CD4-positive, alpha-beta T cell treated with Interleukin-4 for 4 hours (primary cell): ENCODE measurements around the gene MGAT5.

Experiments used
- DNase-seq: peaks from one replicate; pipeline ENCODE4 v3.0.0-alpha.2; 2020

MGAT5 gene

DNA sequence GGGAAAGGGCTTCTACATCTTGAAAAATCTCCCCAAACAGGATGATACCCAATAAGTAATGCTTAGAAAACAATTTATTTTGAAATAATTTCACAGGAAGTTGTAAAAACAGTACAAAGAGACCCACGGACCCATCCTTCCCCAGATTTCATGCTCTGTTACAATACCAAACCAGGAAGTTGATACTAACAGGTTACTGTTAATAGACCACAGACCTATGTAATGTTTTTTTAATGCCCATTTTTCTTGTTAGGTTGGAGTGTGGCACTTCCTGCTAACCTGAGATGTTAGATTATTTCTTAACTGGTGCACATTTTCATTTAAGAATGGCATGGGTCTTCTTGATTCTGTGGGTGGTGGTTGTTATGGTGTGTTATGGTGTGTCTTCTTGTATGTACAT, 21.4 kb upstream of the MGAT5 start:
- DNase-seq: peak; percentile 55

DNA sequence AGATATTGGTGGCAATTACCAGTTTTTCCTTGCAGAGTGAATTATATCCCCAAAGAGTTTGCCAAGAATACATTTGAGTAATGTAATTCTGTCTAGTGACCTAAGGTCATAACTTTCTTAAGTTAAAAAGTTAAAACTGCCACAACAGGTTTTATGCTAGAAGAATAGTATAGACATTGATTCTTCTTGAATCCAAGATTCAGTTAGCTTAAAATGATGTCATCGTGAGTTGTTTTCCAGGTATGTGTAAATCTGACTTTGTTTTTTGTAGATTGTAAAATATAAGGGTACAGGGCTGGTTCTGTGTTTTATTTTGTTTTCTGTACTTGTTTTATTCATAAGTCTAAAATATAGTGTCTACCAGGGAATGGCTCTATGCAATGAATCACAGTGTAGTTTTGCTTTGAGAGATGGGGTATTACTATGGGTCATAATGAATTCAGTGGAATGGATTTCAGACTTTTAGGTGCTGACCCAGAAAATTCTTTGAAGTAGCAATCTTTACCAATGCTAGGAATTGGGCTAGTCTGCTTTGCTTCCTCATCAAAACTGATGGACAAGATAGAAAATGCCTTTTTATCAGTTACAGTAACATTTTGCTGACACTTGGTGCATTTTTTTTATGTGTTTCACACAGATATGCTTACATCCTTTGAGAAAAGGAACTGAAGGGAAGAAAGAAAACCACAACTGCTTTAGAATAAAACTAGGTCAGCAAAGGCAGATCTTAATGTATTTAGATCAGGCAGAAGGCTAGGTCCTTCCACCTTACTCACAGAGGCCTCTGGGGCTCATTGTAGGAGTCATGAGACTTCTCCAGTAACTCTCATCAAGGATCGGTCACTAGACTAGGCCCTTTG, 20.8 kb upstream of the MGAT5 start:
- peak; percentile 83 for DNase-seq

DNA sequence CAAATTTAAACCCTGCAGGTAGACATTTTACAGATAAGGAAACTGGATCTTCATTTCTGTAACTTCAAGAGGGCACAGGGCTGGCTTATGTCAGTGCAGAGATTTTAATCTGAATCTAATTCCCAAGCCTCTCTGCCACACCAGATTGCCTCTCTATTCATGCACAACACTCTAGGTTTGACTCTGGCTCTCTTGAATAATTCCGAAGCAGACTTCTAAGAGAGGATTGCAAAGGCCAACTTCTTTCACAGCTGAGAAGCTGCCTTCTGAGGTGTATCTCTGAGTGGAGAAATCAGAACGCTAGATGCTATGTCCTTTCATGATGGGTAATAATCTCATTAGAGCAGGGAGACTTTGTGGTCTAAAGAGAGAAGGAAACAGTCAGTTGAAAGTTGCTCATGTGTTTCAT, 20.1 kb upstream of the MGAT5 start:
- DNase-seq: no peak

DNA sequence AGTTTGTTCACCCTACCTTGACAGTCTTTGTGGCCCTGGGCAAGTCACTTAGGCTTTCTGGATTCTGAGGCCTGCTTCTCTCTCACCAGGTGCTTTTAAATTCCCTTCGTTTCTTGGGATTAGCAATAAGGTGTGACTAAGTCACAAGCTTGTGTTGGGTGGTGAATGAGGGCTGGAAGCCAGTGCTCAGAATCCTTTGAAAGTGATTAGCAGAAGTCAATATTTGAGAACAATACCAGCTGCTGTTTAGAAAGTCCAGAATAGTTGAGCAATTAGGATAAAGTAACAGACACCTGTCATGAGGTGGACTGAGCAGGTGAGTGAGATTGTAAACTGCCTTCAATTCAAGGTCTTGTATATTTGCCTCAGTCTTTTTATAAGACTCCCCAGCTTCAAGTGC, 19.3 kb upstream of the MGAT5 start:
- DNase-seq: no peak

DNA sequence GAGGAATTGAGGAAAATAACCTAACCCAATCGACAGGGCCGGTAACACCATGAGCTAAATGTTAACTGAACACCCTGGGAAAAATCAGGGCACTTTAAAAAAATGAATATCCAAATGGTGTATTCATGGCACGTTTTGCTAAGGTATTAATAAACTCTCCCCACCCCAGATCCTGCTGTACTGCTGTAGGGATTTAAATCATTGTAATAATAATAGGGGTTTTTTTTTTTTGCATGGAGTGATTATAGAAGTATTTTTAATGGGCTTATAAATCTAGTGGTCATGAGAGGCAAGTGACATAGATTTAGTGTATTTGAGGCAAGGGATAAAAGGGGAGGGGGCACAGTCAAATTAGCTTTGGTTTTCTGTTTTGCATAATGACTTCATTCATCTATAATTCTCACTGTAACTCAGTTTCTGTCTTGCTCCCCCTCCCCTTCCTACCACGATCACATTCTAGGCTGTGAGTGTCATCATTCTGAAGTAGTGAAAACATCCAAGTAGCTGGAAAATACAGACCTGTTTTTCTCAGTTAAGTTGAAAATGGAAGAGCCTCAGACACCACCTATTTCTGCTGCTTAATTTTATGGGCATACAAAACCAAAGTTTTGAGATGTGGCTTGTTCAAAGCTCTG, 18.2 kb upstream of the MGAT5 start:
- DNase-seq: peak; percentile 39

DNA sequence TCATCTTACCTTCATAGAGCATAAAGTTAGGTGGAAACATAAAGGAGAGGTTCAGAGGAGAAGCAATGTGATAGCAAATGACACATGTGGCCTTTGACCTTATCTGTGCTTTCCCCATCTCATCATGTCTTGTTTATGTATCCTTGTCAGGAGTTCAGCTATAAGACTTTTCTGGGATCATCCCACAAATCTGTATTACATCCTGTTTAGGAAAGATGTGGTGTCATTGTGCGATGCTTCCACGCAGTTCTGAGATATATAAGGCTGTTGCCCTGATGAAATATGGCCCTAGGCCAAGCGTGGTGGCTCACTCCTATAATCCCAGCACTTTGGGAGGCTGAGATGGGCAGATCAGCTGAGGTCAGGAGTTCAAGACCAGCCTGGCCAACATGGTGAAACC, 15.5 kb upstream of the MGAT5 start:
- DNase-seq: no peak

DNA sequence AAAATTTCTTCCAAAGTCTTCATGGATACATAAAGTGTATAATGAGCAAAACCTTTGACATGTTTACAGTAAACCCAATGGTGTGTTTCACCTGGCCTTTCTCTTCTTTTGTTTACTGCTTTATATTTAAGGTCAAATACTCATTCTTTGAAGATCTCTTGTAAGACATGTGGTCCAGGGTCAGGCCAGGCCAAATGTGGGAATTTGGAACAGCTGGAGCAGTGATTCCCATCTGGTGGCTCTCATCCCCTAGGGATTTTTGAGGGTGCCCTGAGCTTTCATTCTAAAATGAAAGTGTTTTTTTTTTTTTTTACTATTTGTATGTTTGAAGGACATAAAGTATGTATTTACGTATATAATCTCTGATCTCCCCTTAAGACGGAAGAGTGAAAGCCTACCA, 13.8 kb upstream of the MGAT5 start:
- DNase-seq: no peak

DNA sequence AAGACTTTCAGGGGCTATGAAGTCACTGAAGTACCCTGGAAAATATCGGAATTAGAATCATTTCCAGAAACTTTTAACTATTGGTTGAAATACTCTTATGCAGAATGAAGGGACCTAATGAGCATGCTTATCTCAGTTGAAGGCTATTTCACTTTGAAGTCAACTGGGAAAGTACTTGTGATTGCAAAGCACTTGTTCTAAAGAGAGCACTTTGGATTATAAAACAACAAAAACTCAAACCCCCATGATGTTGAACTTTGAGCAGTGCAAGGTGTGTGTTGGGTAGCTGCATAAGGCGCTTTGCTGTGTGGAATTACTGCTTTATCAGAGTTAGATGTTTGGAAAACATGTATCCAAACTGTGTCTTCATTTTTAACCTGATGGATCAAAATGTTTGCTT, 12.0 kb upstream of the MGAT5 start:
- DNase-seq: no peak

DNA sequence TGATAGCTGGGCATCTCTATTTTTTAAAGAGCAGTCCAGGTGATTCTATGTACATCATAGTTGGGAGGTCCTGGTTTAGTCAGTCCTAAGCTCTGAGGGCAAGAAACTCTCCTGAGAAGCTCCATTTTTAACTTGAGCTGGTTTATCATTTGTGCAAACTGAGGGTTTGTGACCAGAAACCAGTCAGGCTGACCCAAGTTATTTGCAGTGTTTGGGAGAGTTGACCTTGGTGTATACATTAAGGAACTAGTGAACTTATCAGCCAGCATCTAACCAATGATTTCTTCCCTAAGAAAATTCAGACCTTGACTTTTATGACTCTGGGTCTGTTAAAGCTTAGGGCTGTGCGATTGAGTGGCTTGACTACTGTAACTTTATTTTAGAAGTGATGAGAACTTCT, 10.6 kb upstream of the MGAT5 start:
- DNase-seq: no peak

DNA sequence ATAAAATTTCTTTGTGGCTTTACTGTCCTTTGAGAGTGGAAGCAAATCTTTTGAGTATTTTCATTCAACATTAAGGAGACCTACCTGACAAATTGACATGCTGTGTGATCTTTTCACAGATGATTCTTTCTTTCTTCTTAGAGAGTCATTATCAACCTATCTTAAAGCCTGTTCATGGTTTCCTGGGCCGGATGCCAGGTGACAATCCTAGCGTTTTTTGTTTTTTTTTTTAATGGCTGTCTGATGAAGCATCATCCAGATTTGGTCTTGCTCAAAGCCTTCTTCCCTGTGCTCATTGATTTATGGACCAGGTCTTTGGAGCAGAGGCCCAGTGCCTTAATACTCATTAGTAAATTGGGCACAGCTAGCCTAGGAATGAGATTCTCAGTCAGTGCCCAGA, 9.8 kb upstream of the MGAT5 start:
- DNase-seq: peak; percentile 15

DNA sequence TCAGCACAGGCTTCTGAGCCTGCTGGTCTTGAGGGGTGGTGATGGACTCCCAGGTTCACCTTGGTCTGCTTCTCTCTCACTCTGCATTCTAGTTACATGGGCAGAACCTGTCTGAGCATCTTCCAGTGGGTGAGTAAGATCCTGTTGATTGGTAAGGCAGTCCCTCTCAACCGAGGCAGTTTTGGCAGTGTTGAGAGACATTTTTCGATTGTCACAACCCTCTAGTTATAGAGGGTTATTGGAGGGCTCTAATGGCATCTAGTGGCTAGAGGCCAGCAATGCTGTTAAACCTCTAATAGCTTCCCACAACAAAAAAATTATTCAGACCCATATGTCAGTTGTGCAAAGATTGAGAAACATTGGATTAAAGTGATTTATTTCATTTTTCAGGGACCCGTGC, 9.3 kb upstream of the MGAT5 start:
- DNase-seq: peak; percentile 49

DNA sequence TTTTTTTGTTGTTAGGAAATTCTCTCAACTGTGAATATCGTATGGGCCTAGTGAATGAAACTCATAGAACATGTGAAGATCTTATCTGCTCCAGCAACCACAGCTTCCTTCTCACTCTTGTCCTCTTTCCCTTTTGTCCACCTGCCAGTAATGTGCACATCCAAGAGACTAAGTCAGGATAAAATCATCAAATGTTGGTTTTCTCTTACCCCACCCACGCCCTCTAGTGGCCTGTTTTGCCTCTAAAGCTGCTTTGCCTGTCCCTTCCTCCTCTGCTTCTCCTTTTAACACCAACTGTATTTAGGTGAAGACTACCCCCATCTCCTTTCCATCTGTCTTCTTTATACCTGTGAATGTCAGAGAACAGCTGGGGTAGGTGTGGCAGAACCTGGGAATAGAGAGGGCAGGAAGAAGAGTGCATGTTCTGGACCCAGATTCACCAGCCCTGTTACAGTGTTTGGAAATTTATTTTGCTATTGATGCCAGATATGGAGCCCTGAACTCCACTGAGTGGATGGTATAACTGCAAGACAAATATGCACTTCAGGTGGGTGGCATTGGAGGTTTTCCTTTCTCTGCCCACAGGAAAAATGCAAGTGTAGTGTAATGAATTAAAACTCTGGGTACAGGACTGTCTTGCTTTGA, 8.4 kb upstream of the MGAT5 start:
- DNase-seq: peak; percentile 77

DNA sequence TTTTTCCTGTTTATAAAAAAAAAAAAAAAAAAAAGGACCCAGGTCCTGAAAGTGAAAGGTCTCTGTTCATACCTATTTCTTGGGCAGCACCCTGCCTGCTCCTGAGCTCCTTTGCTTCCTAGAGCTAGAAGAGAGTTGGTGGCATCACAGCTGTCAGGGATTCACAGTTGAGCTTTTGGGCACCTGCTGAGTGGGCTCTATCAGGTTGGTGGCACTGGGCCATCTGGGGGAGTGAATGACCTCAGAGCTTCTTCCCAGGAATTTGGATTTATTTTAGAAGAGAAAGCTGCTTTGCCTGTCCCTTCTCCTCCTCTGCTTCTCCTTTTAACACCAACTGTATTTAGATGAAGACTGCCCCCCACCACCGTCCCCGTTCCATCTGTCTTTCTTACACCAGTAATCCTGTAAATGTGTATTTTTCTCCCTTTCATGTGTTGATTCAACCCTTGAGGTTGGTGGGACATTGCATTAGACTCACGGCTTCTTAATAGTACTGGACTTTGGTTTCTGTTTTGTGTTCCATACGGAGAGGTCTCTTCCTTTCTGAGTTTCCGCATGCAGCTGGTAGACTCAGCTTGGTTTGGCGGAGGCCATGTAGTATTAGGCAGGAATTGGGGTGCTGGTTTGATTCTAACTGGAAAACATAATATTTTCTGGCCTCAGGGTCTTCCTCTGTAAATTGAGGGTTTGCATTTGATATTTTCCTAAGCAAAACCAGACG, 7.6 kb upstream of the MGAT5 start:
- DNase-seq: no peak

DNA sequence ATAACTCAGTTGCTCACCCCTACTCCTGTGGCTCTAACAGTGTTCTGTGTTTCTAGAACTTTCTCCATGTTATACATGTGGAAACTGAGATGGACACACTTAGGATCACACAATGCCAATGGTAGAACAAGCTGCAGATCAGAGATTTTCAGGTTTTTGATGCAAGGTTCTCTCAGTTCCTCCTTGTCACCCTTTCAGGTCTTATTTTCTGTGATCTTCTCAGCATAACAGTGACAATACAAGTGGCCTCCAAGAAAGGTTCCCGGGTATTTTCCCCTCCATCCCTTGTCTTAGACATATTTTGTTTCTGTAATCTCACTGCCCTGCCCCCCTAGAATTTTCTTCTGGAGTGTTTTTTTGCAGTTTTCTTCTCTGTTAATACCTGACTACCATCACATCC, 6.2 kb upstream of the MGAT5 start:
- no peak for DNase-seq

DNA sequence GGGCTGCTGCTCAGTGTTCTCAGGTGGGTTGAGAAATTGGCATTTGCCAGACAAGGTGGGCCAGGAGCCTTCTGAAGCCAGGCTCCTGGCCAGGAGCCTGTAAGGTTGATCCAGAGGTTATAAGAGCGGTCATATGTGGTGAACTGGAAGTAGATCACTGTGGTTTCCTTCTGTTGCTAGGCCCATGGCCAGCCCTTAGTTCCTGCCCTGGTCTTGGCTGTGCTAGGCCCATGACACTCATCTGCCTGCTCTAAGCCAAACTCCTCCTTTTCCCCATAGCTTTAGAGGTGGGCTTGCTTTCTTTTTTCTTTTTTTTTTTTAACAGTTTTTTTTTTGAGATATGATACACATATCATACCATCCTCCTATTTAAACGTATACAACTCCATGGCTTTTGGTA, 5.0 kb upstream of the MGAT5 start:
- DNase-seq: no peak

DNA sequence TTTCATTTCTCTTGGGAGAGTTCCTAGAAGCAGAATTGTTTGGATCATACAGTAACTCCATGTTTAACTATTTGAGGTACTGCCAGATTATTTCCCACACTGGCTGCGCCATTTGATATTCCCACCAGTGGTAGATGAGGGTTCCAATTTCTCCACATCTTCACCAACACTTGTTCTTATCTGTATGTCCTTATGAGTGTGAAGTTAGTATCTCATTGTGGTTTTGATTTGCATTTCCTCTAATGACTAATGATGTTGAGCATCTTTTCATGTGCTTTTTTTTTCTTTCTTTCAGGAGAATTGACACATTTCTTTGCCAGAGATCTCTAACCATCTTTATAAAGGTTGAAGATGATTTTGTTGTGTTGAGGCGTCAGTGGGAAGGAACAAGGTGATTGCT, 4.1 kb upstream of the MGAT5 start:
- DNase-seq: peak; percentile 58

DNA sequence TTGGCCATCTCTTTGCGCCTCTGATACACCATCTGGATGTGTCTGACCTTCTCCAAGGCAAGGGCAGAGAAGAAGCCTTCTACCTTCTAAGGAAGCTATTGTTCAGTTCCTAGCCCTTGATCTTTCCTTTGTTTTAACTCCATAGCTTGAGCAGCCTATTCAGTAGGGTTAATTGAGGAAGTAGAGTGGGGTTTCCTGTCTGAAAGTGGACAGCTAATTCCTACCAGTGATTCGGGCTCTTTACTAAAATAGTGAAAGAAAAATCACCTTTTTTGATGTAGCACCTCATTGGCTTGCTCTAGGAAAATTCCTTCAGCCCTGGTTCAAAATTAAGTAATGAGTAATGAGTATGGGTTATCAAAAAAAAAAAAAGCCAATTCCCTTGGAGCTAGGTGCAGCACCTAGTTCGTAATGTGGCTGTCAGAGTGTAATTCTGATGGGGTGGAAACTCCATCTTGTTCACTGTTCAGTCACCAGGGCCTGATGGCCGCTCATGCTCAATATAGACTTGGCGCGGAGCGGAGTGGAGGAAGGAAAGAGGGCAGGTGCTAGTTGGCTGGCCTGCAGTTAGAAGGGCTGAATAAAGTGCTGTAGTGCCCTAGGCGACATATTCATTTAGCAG, 2.9 kb upstream of the MGAT5 start:
- no peak for DNase-seq

DNA sequence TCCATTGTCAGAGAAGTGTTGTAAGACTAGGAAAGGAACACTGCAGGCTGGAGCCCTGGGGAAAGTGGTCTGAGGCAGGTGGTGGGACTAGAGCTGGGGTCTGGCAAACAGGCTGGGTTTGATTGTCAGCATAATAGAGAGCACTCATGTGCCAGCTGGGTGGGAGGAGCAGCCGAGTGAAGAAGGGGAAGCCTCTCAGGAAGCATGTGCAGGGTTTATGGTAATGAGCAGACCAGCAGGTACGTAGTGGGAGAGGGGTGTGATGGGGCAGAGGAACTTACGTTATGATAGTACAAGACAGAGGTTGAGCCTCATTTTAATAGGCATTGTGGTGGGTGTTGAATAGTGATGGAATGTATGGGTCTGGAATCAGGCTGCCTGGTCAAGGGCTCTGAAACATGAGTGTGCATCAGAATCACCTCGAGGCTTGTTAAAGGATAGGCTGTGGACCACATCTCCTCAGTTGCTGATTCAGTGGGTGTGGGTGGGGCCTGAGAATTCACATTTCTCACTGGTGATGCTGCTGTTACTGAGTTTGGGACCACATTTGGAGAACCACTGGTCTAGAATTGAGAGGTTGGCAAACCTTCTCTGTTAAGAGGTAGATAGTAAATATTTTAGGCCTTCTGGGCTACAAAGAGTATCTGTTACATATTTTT, 1.7 kb upstream of the MGAT5 start:
- DNase-seq: no peak

DNA sequence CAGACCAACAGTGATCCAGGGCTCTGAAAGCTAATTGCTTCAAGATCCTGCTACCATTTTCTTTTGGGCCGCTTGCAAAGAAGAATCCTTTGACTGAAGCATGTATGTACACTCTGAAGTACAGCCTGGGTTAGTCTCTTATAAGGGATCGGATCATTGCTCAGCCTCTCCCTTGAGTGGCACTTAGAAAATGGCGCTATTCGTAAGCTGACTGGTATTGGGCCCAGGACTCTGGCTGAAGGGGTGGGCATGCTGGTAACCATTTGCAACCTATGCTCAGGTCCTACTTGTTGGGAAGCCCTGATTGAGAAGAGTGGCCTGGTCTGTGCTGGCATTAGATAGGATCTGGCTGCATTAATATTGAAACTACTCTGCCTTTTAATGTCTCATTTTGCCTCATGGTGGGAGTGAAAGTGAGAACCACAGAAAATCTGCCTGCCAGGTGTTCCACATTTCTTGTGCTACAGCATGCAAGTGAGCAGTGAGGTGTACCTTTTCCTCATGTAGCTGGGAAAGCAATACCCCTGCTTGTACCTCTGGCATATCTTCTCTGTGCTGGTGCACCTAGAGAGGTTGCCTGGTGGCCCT, 661 bp upstream of the MGAT5 start:
- no peak for DNase-seq

DNA sequence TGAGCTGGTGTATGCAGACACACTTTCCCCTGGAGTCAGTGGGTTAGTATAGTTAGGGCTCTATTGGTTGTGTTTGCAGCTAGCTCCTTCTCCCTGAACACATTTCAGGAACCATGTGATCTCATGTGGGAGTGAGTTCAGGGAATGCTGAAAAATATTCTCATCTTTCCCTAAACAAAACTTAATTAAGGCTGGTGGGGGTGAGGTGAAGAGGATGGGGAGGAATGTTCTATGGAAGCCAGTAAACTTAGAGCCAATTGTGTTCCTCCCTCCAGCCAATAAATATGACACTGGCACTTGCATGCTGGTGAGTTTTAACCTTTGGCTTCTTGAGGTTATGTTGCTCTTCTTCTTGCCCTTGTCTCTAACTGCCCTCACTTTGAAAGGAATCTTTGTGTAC, 952 bp downstream of the MGAT5 start:
- DNase-seq: no peak

DNA sequence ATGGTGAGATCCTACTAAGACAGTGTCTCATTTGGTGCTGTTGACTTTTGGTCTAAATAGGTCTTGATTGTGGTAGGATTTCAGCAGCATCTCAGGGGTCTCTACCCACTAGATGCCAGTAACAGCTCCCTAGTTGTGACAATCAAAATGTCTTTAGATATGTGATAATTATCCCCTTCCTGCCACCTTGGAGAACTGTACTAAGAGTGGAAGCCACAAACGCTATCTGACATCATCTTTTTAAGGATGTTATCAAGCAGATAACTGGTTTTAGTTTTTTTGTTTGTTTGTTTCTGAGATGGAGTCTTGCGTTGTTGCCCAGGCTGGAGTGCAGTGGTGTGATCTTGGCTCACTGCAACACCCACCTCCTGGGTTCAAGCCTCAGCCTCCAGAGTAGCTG, 3.1 kb downstream of the MGAT5 start:
- DNase-seq: no peak

DNA sequence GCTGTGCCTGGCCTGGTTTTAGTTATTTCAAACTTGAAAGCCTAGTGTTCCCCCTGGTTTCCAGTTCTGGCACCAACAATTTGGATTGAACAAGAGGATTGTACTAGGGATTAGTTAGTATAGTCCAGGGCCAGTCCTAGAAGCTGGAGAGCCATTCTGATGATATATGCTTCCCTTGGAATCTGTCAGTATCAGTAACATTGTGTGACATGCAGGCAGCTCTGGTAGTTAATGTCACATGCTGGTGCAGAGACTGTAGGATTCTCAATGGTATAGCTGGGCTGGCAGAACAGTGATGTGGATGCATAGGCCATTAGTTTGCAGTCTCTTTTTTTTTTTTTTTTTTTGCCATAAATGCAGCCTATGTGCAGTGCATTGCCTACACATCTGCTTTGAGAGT, 3.6 kb downstream of the MGAT5 start:
- DNase-seq: no peak
